ENCODE results near the gene CAMKV. TPM values are rescaled to one million over a fixed set of nuclear protein-coding genes. Genes with fewer than 3 reads are reported as not detected.
A peak's percentile ranks its signal among the peaks of the same experiment; 100 is the strongest.

CAMKV gene
- total RNA-seq, 3 donors from 2014 or later (not counting 1 experiment from before 2014, with no cell fraction given) = not detected

GRCh38 chr3:49873623-49874022 lies 3.9 kb upstream of the CAMKV start:
- no peak for TF ChIP-seq CTCF (IDR thresholded peaks at IDR 0.05)
- Histone ChIP-seq H3K36me3 (ENCODE audit: control insufficient read depth, insufficient read depth, low read length) (no peaks in the 10 kb centered on the region), H3K9me3 (ENCODE audit: control insufficient read depth, insufficient read depth, low read length) (no peaks in the 10 kb centered on the region), H3K4me1 (ENCODE audit: control insufficient read depth, insufficient read depth, low read length) (peaks cover 12% of the 10 kb centered on the region), H3K27me3 (ENCODE audit: control insufficient read depth, insufficient read depth, low read length) (peaks cover 8% of the 10 kb centered on the region), H3K27ac (ENCODE audit: low read length) (no peak overlapping the region), H3K4me3 (ENCODE audit: low read length) (no peak overlapping the region)
- Mint-ChIP-seq H3K9me3 (no peaks in the 10 kb centered on the region), H3K4me3 (no peak overlapping the region), H3K27me3 (ENCODE audit: low read depth in 2 of 2) (peaks cover 8 to 14% of the 10 kb centered on the region in 2 donors), H3K27ac (no peak overlapping the region), H3K36me3 (no peaks in the 10 kb centered on the region), H3K4me1 (no peaks in the 10 kb centered on the region)
- DNase-seq = no peak
- whole genome bisulfite sequencing (ENCODE audit: insufficient coverage) = 94% methylated on average over 8 of the region's 8 CpGs
- intact Hi-C loops (cut with micrococcal nuclease) = no loop called here
- ATAC-seq = no peak

- intact Hi-C loops (cut with micrococcal nuclease) = no loop called here
- H3K4me1 Mint-ChIP-seq = no peaks in the 10 kb centered on the region
- DNase-seq (peak in 1 of 2 donors; percentile 40), ATAC-seq (peak; percentile 22 to 39 (median 39))
- no peaks in the 10 kb centered on the region for H3K9me3 Mint-ChIP-seq
- TF ChIP-seq CTCF (IDR thresholded peaks at IDR 0.05) = no peak
- no peaks in the 10 kb centered on the region for H3K36me3 ChIP-seq (ENCODE audit: control insufficient read depth, insufficient read depth, low read length)
- H3K4me3 ChIP-seq (ENCODE audit: low read length) = no peak overlapping the region
- 49% methylated on average over 4 of the region's 4 CpGs for WGBS (ENCODE audit: insufficient coverage)
- peaks cover 5% of the 10 kb centered on the region for H3K9me3 ChIP-seq (ENCODE audit: control insufficient read depth, insufficient read depth, low read length)
- H3K27me3 Mint-ChIP-seq (ENCODE audit: low read depth in 2 of 2) = peaks cover 8 to 20% of the 10 kb centered on the region in 2 donors
- H3K27ac Mint-ChIP-seq = no peak overlapping the region
- peaks cover 13% of the 10 kb centered on the region for H3K27me3 ChIP-seq (ENCODE audit: control insufficient read depth, insufficient read depth, low read length)
- no peak overlapping the region for H3K4me3 Mint-ChIP-seq
- H3K36me3 Mint-ChIP-seq = no peaks in the 10 kb centered on the region
- peaks cover 12% of the 10 kb centered on the region for H3K4me1 ChIP-seq (ENCODE audit: control insufficient read depth, insufficient read depth, low read length)
- no peak overlapping the region for H3K27ac ChIP-seq (ENCODE audit: low read length)
Observed at GRCh38 chr3:49872801-49873281, 3.1 kb upstream of the CAMKV start.

- H3K27ac ChIP-seq (ENCODE audit: low read length) = no peak overlapping the region
- Mint-ChIP-seq H3K9me3 (no peaks in the 10 kb centered on the region), H3K27ac (no peak overlapping the region), H3K27me3 (ENCODE audit: low read depth in 2 of 2) (peaks cover 19 to 29% of the 10 kb centered on the region in 2 donors), H3K4me3 (no peak overlapping the region), H3K36me3 (no peaks in the 10 kb centered on the region), H3K4me1 (no peaks in the 10 kb centered on the region)
- WGBS (ENCODE audit: insufficient coverage) = 87% methylated on average over 10 of the region's 10 CpGs
- H3K9me3 ChIP-seq (ENCODE audit: control insufficient read depth, insufficient read depth, low read length) = peaks cover 5% of the 10 kb centered on the region
- no peak for TF ChIP-seq CTCF (IDR thresholded peaks at IDR 0.05)
- intact Hi-C loops (cut with micrococcal nuclease) = no loop called here
- no peaks in the 10 kb centered on the region for H3K36me3 ChIP-seq (ENCODE audit: control insufficient read depth, insufficient read depth, low read length)
- peaks cover 12% of the 10 kb centered on the region for H3K4me1 ChIP-seq (ENCODE audit: control insufficient read depth, insufficient read depth, low read length)
- H3K27me3 ChIP-seq (ENCODE audit: control insufficient read depth, insufficient read depth, low read length) = peaks cover 13% of the 10 kb centered on the region
- no peak overlapping the region for H3K4me3 ChIP-seq (ENCODE audit: low read length)
- ATAC-seq (no peak), DNase-seq (no peak)
Observed at GRCh38 chr3:49871531-49872153, 1.9 kb upstream of the CAMKV start.

Data from natural killer cell (primary cell).